HCT116 (cell line): ENCODE results near the gene ABCC11. TPM values are rescaled to one million over a fixed set of nuclear protein-coding genes. Genes with fewer than 3 reads are reported as not detected.

Experiments used
- ATAC-seq: fragments of 200-7000 bp; cut with Tn5 transposase; 2 replicates; pipeline ENCODE4 v1.9.1; 2020; ENCODE audit warnings: mild to moderate bottlenecking, moderate library complexity
- BruUV-seq: library from RNA; stranded (reverse); fragments of 400-500 nt; replicated peaks from 2 replicates; lab custom pipeline; 2021; lab: Mats Ljungman, UMichigan
- CTCF ChIA-PET: fragments of 300-600 bp; sonication (Branson Sonifier 250); formaldehyde crosslinking; loops from one replicate; lab custom pipeline; 2021; ENCODE audit warnings: antibody characterized with exemption; lab: Charles Lee
- POLR2A ChIA-PET: fragments of 300-600, 350-600 bp; sonication (Branson Sonifier 250); formaldehyde crosslinking; loops from one replicate; lab custom pipeline; 2021; ENCODE audit warnings: antibody characterized with exemption; lab: Charles Lee
- RAD21 ChIA-PET, 2 experiments: fragments of 300-600 bp; sonication (Branson Sonifier 250); formaldehyde crosslinking; loops; one replicate each; lab custom pipeline; 2023; ENCODE audit warnings: low total read pairs in 2 of 2; ENCODE audit not compliant: uncharacterized antibody in 2 of 2, unreplicated experiment in 2 of 2, low non-redundant PET in 1 of 2; lab: Charles Lee
- DNase-seq: peaks from one replicate; pipeline ENCODE4 v3.0.0-alpha.2; 2010; ENCODE audit warnings: low read depth, low spot score
- H2AFZ ChIP-seq: fragments of 200-600 bp; shearing (Covaris generic), sonication (generic); 2 replicates; pipeline ENCODE4 v1.6.1; 2017; ENCODE audit warnings: low read depth, mixed run types, mixed read lengths, antibody characterized with exemption, low read length; ENCODE audit not compliant: poor library complexity, severe bottlenecking
- H3K27ac ChIP-seq: 2 replicates; pipeline ENCODE4 v1.5.1; 2012; ENCODE audit warnings: low read depth, low read length
- H3K27me3 ChIP-seq: fragments of 200-600 bp; sonication (generic); 2 replicates; pipeline ENCODE4 v1.6.1; 2016; ENCODE audit warnings: mixed run types, low read length, mixed read lengths; ENCODE audit not compliant: insufficient read depth
- H3K36me3 ChIP-seq, 2 experiments: fragments of 200-500 bp in 1 of 2; fragments of 200-600 bp in 1 of 2; sonication (Bioruptor generic) in 1 of 2; sonication (generic) in 1 of 2; 2 replicates each; pipeline versions ENCODE4 v1.5.1 to v1.6.1; 2014 to 2016; ENCODE audit warnings: low read length in 2 of 2, inconsistent platforms in 1 of 2, mixed read lengths in 1 of 2, mixed run types in 1 of 2; ENCODE audit not compliant: insufficient read depth in 2 of 2, control insufficient read depth in 1 of 2
- H3K4me1 ChIP-seq, 2 experiments: fragments of 200-600 bp in 1 of 2; sonication (generic) in 1 of 2; 2 replicates each; pipeline versions ENCODE4 v1.5.1 to v1.6.1; 2012 to 2017; ENCODE audit warnings: low read length in 2 of 2, inconsistent platforms in 1 of 2, mild to moderate bottlenecking in 1 of 2, mixed read lengths in 1 of 2, mixed run types in 1 of 2, moderate library complexity in 1 of 2; ENCODE audit not compliant: insufficient read depth in 2 of 2, control insufficient read depth in 1 of 2
- H3K4me2 ChIP-seq: fragments of 200-600 bp; sonication (generic); 2 replicates; pipeline ENCODE4 v1.6.1; 2017; ENCODE audit warnings: mixed run types, low read length, mixed read lengths
- H3K4me3 ChIP-seq, 2 experiments: fragments of 200-600 bp in 1 of 2; sonication (generic) in 1 of 2; replicated peaks in 1 of 2; 2 replicates each; pipeline ENCODE4 v1.5.1; 2011 to 2016; ENCODE audit warnings: low read length in 2 of 2, control low read depth in 1 of 2, low read depth in 1 of 2, mild to moderate bottlenecking in 1 of 2, mixed read lengths in 1 of 2, mixed run types in 1 of 2
- H3K79me2 ChIP-seq: fragments of 200-600 bp; sonication (generic); 2 replicates; pipeline ENCODE4 v1.6.1; 2017; ENCODE audit warnings: mild to moderate bottlenecking, mixed run types, low read length, moderate library complexity, mixed read lengths; ENCODE audit not compliant: insufficient read depth
- H3K9ac ChIP-seq: fragments of 200-600 bp; sonication (generic); 2 replicates; pipeline ENCODE4 v1.6.1; 2016; ENCODE audit warnings: low read length, mixed read lengths
- H3K9me2 ChIP-seq: fragments of 200-600 bp; sonication (generic), shearing (Covaris generic); 2 replicates; pipeline ENCODE4 v1.6.1; 2017; ENCODE audit warnings: mixed run types, mild to moderate bottlenecking, moderate library complexity; ENCODE audit not compliant: insufficient read depth
- H3K9me3 ChIP-seq, 2 experiments: fragments of 200-500 bp in 1 of 2; fragments of 200-600 bp in 1 of 2; sonication (Bioruptor generic) in 1 of 2; sonication (generic) in 1 of 2; 2 replicates each; pipeline ENCODE4 v1.6.1; 2014 to 2017; ENCODE audit warnings: low read length in 2 of 2, mixed read lengths in 2 of 2, inconsistent platforms in 1 of 2, low read depth in 1 of 2, mild to moderate bottlenecking in 1 of 2, mixed run types in 1 of 2, moderate library complexity in 1 of 2; ENCODE audit not compliant: control insufficient read depth in 1 of 2, insufficient read depth in 1 of 2
- H4K20me1 ChIP-seq: fragments of 200-600 bp; sonication (generic), shearing (Covaris generic); 2 replicates; pipeline ENCODE4 v1.6.1; 2017; ENCODE audit warnings: mixed run types, mild to moderate bottlenecking, moderate library complexity; ENCODE audit not compliant: insufficient read depth
- ATF3 ChIP-seq: IDR thresholded peaks from 2 replicates; pipeline ENCODE4 v1.6.1; 2012
- CBX3 ChIP-seq: IDR thresholded peaks from 2 replicates; pipeline ENCODE4 v1.6.1; 2012; ENCODE audit warnings: low read depth
- CEBPB ChIP-seq: IDR thresholded peaks from 2 replicates; pipeline ENCODE4 v1.6.1; 2012; ENCODE audit warnings: low read depth
- CTCF ChIP-seq, 3 experiments: fragments of 200-600 bp in 1 of 3; sonication (generic) in 1 of 3; IDR thresholded peaks in 2 of 3; conservative IDR thresholded peaks in 1 of 3; 2 replicates each; pipeline ENCODE4 v1.5.1; 2012 to 2017; ENCODE audit warnings: low read depth in 2 of 3, low read length in 2 of 3, antibody characterized with exemption in 1 of 3, borderline replicate concordance in 1 of 3, control low read depth in 1 of 3, mild to moderate bottlenecking in 1 of 3, mixed read lengths in 1 of 3, mixed run types in 1 of 3, moderate library complexity in 1 of 3; ENCODE audit not compliant: insufficient read depth in 1 of 3
- EGR1 ChIP-seq: IDR thresholded peaks from 2 replicates; pipeline ENCODE4 v1.6.1; 2012; ENCODE audit warnings: low read depth
- ELF1 ChIP-seq: IDR thresholded peaks from 2 replicates; pipeline ENCODE4 v1.6.1; 2012; ENCODE audit warnings: low read depth, borderline replicate concordance
- EZH2 ChIP-seq: fragments of 200-600 bp; sonication (generic); IDR thresholded peaks from 2 replicates; pipeline ENCODE4 v1.6.1; 2017; ENCODE audit warnings: antibody characterized with exemption, mixed run types
- EZH2phosphoT487 ChIP-seq: fragments of 200-600 bp; IDR thresholded peaks from 2 replicates; pipeline ENCODE4 v1.6.1; 2018; ENCODE audit warnings: antibody characterized with exemption, borderline replicate concordance
- FOSL1 ChIP-seq: IDR thresholded peaks from 2 replicates; pipeline ENCODE4 v1.6.1; 2012; ENCODE audit warnings: low read depth
- JUND ChIP-seq: IDR thresholded peaks from 2 replicates; pipeline ENCODE4 v1.6.1; 2012
- POLR2A ChIP-seq: IDR thresholded peaks from 2 replicates; pipeline ENCODE4 v1.7.0; 2011; ENCODE audit warnings: borderline replicate concordance; ENCODE audit not compliant: insufficient read depth, insufficient read length; ENCODE audit errors: extremely low read depth
- POLR2AphosphoS5 ChIP-seq: IDR thresholded peaks from 2 replicates; pipeline ENCODE4 v1.6.1; 2011; ENCODE audit warnings: mild to moderate bottlenecking, low read depth, low read length, moderate library complexity
- RAD21 ChIP-seq: IDR thresholded peaks from 2 replicates; pipeline ENCODE4 v1.6.1; 2012; ENCODE audit warnings: low read depth, mild to moderate bottlenecking
- REST ChIP-seq: IDR thresholded peaks from 2 replicates; pipeline ENCODE4 v1.6.1; 2012; ENCODE audit warnings: low read depth
- SIN3A ChIP-seq: IDR thresholded peaks from 2 replicates; pipeline ENCODE4 v1.6.1; 2012; ENCODE audit warnings: low read depth
- SP1 ChIP-seq: IDR thresholded peaks from 2 replicates; pipeline ENCODE4 v1.6.1; 2012; ENCODE audit warnings: low read depth
- TCF7L2 ChIP-seq: IDR thresholded peaks from 2 replicates; pipeline ENCODE4 v1.7.0; 2011; ENCODE audit warnings: borderline replicate concordance, inconsistent platforms; ENCODE audit not compliant: insufficient read depth, insufficient read length; ENCODE audit errors: extremely low read depth
- YY1 ChIP-seq: IDR thresholded peaks from 2 replicates; pipeline ENCODE4 v1.6.1; 2011; ENCODE audit warnings: low read length, low read depth, moderate library complexity, mild to moderate bottlenecking; ENCODE audit not compliant: insufficient replicate concordance; ENCODE audit errors: extremely low read depth
- intact Hi-C: fragments of 100-400 bp; cut with micrococcal nuclease; formaldehyde crosslinking; loops from 2 replicates; pipeline ENCODE4 v1.10.0; 2022
- total RNA-seq: library from RNA; stranded (reverse); gene quantifications from one replicate; pipeline ENCODE4 v1.2.1, GENCODE V29; 2021; ENCODE audit not compliant: unreplicated experiment
- TF ChIP-seq, protein P1 (sequence below): IDR thresholded peaks from 2 replicates; pipeline ENCODE4 v1.6.1; 2011; ENCODE audit warnings: mild to moderate bottlenecking, low read length, moderate library complexity; ENCODE audit not compliant: insufficient replicate concordance; ENCODE audit errors: extremely low read depth
- TF ChIP-seq, protein P2 (sequence below): IDR thresholded peaks from 2 replicates; pipeline ENCODE4 v1.6.1; 2012

ABCC11 gene
- total RNA-seq, 1 experiment from 2014 or later, result 0.54 TPM

DNA sequence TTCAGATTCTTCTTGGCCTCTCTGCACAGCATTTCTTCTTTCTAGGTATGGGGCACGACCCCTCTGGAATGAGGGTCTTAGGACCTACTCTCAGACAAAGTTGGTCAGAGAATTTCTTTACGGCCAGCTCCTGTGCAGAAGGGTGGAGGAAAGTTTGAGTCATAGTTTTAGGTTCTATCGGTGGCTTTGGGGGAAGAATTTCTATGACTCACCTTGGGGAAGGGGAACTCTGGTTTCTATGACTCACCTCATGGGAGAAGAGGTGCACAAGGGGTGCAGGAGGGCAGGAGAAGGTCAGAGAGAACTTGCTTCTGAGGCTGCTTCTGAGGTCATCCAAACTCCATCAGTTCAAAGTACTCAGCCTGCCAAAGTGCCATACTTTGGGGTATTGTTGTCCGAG is 89.0 kb downstream of the ABCC11 start:
- H3K9me2 ChIP-seq, result no peaks in the 10 kb centered on the region
- DNase-seq (peak; percentile 55), ATAC-seq (peak; percentile 57)
- H3K4me3 ChIP-seq, result peak overlapping the region in 1 of 2 experiments; percentile 13; a peak in 1 of 4 replicates
- no peaks in the 10 kb centered on the region for H3K27me3 ChIP-seq
- intact Hi-C loops, result loop anchor here (5.0 to 10.0 kb wide), 2 partner anchors 283 to 901 kb away; no protein-coding TSS in a partner anchor
- H3K27ac ChIP-seq, result peak overlapping the region; percentile 33; the same call in 1 of the 2 replicates
- ChIA-PET POLR2A (no interaction called here), RAD21 (no interaction called here), CTCF (interaction anchor here (1.0 to 5.3 kb wide), 2 partner anchors 1017 to 1121 kb away, joined by 3 to 21 read pairs; no protein-coding TSS in a partner anchor)
- no peak overlapping the region for H3K9ac ChIP-seq
- peak overlapping the region; percentile 61 for H3K4me2 ChIP-seq
- no TSS peak for BruUV-seq
- H3K9me3 ChIP-seq, result no peaks in the 10 kb centered on the region
- H3K36me3 ChIP-seq, result no peaks in the 10 kb centered on the region
- H3K4me1 ChIP-seq, result peaks cover 14 to 34% of the 10 kb centered on the region in 2 experiments
- H2AFZ ChIP-seq, result no peak overlapping the region
- no peaks in the 10 kb centered on the region for H4K20me1 ChIP-seq
- H3K79me2 ChIP-seq, result no peaks in the 10 kb centered on the region
- TF ChIP-seq EZH2phosphoT487, result no peak
- 0 out of 2 replicates have a peak, but pooled peaks have one; percentile 10 for TF ChIP-seq CEBPB
- TF ChIP-seq EGR1, result peak; percentile 26; the same call in 1 of the 2 replicates
- no peak for TF ChIP-seq RAD21
- TF ChIP-seq POLR2AphosphoS5, result peak; percentile 42; the same call in 1 of the 2 replicates
- TF ChIP-seq JUND, result peak; percentile 97
- TF ChIP-seq SIN3A, result no peak
- TF ChIP-seq POLR2A, result no peak
- TF ChIP-seq REST, result no peak
- TF ChIP-seq, protein P1, sequence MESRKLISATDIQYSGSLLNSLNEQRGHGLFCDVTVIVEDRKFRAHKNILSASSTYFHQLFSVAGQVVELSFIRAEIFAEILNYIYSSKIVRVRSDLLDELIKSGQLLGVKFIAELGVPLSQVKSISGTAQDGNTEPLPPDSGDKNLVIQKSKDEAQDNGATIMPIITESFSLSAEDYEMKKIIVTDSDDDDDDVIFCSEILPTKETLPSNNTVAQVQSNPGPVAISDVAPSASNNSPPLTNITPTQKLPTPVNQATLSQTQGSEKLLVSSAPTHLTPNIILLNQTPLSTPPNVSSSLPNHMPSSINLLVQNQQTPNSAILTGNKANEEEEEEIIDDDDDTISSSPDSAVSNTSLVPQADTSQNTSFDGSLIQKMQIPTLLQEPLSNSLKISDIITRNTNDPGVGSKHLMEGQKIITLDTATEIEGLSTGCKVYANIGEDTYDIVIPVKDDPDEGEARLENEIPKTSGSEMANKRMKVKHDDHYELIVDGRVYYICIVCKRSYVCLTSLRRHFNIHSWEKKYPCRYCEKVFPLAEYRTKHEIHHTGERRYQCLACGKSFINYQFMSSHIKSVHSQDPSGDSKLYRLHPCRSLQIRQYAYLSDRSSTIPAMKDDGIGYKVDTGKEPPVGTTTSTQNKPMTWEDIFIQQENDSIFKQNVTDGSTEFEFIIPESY, result no peak
- peak; percentile 92 for TF ChIP-seq SP1
- no peak for TF ChIP-seq CTCF (IDR thresholded peaks at IDR 0.05 in 2 of 3, conservative IDR thresholded peaks at IDR 0.05 in 1 of 3; ENCODE audit: borderline replicate concordance in 1 of 3, insufficient read depth in 1 of 3, low read depth in 2 of 3, low read length in 2 of 3)
- TF ChIP-seq YY1, result no peak
- no peak for TF ChIP-seq ELF1
- peak; percentile 64; the same call in 1 of the 2 replicates for TF ChIP-seq CBX3
- TF ChIP-seq FOSL1, result peak; percentile 98
- peak; percentile 66 for TF ChIP-seq TCF7L2
- TF ChIP-seq, protein P2, sequence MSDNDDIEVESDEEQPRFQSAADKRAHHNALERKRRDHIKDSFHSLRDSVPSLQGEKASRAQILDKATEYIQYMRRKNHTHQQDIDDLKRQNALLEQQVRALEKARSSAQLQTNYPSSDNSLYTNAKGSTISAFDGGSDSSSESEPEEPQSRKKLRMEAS, result no peak; the same call in 1 of the 2 replicates
- no peak for TF ChIP-seq EZH2
- peak; percentile 59; the same call in 1 of the 2 replicates for TF ChIP-seq ATF3
